GM18526 (cell line): ENCODE results near the gene CORO2A.

Source experiments
- POLR2A ChIP-seq: IDR thresholded peaks from 3 replicates; pipeline ENCODE4 v1.6.1; 2011; ENCODE audit not compliant: insufficient read length; ENCODE audit errors: extremely low read depth

The CORO2A gene

DNA sequence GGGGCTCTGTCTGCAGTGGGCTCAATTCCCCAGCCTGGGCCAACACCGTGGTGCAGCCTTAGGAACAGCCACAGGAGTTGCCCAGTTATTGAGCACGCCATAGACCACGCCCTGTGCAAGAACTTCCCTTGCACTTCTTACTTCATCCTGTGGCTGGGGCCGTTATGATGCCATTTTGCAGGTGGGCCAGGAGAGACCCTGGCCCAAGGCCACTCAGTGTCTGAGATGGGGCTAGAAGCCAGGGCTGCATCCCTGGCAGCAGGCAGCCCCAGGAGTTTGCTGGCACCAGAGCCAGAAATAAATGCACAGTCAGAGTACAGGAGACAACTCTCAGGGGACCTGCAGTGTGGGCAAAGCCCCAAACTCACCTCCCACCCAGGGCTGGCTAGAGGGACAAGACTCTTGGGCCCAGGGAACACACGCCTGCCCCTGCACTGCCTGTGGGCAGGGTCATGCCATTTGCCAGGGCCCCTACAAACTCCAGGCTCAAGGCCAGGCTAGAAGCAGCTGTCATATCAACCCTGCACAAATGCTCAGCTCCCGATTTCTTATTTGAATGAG, 6.7 kb downstream of the CORO2A start:
- no peak for TF ChIP-seq POLR2A

GRCh38 chr9:98185021-98185567, 7.3 kb downstream of the CORO2A start:
- no peak for TF ChIP-seq POLR2A

- TF ChIP-seq POLR2A = no peak
Observed at GRCh38 chr9:98184326-98184725, 8.1 kb downstream of the CORO2A start.

- no peak for TF ChIP-seq POLR2A
Observed at GRCh38 chr9:98182889-98183599, 9.4 kb downstream of the CORO2A start.

DNA sequence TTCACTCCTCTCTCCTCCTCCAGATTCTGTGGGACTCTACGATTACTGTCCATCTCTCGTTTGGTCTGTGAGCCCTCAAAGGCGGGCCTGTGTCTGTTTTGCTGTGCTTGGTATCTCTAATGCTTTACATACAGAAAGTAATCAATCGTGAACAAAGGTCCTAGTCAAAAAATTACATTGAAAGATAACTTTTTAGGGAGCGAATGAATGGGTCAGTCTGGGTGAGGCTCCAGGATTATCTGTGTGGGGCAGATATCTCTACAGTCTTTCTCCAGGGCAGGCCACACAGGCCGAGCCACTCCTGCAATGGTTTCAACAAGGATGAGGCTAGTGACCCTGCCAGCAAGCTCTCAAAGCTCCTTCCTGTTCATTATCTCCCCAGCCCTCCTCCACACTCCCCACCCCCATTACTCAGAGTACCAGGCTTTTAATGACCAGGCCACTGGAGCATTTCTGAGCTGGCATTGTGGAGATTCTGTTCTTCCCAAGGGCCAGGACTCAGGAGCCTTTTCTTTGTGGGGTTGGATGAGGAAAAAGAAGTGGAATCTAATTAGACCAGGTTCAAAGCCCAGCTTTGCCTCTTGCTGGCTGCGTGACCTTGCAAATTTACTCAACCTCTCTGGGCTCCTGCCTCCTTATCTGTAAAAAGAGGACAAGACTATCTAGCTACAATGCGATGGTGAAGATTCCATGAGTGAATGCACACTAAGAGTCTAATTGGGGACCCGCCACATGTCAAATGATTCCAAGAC, 10.2 kb downstream of the CORO2A start:
- TF ChIP-seq POLR2A = no peak

GRCh38 chr9:98181746-98182068, 10.7 kb downstream of the CORO2A start:
- TF ChIP-seq POLR2A = no peak

DNA sequence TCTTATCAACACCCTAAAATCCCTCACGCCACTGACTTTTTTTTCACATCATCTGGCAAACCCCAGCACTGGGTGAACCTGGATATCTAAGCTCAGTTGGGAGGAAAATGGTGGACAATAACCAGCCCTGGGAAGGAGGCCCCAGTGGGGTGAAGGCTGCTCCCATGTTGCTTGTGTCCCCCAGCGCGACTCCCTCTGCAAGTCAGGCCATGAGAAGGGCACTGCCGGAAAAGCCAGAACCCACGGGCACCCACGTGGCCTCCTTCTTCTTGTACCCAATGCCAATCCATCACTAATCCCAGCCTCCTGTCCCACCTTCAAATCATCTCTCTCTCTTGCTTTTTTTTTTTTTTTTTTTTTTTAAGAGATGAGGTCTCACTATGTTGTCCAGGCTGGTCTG, 11.4 kb downstream of the CORO2A start:
- TF ChIP-seq POLR2A = no peak

DNA sequence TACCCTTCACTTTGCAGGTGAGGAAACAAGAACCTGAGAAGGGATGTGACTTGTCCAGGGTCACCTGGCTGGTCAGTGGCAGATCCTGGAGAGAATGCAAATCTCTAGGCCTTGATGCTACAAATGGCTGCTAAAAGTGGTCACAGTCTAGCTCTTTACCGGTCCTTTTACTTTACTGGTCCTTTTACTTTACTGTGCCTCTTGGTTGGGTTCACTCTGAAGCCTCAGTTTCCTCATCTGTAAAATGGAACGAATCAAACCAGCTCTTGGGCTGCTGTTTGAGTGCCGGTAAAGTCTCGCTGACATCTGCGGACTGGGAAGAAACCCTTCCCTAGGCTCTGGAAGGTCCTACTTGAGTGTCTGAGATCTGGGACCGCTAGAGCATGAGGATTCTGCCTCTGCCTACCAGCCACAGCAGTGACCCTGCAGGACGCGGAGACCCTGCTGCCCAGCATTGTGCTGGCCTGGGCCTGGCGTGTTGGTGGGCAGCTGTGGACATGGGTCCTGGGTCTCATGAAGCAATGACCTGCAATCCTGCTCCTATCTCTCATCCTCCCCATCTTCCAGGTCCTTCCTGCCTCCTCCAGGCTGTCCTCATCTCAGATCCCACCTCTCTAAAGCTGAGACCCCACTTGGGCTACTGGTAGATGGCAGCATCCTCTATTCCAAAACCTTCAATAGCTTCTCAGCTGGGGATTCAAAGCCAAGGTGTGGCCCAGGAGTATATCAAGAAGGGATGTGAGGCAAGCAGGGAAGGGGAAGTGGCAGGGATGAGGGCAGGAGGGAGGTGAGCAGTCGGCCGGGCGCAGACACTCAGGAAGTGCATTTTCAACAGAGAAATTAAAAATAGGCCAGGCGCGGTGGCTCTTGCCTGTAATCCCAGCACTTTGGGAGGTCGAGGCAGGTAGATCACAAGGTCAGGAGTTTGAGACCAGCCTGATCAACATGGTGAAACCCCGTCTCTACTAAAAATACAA, 13.3 kb downstream of the CORO2A start:
- no peak for TF ChIP-seq POLR2A

GRCh38 chr9:98176391-98177259, 15.8 kb downstream of the CORO2A start:
- no peak for TF ChIP-seq POLR2A

DNA sequence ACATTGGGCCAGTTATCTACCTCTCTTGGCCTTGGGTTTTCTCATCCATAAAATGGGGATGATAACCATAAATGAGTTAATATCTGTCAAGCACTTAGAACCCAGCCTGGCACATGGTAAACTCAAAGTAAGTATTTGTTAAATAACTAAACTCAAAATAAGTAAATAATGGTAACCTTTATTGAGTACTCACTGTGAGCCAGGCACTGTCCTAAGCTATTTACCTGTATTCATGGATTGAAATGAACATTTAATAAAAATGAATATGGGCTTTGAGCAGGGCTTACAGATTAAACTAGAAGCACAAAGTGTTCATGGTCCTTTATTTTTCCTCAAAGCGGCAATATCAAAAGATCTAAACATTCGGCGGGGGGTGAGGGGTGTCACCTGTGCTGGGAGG, 16.7 kb downstream of the CORO2A start:
- TF ChIP-seq POLR2A = no peak

- no peak for TF ChIP-seq POLR2A
Observed at GRCh38 chr9:98175028-98175569, 17.3 kb downstream of the CORO2A start.

DNA sequence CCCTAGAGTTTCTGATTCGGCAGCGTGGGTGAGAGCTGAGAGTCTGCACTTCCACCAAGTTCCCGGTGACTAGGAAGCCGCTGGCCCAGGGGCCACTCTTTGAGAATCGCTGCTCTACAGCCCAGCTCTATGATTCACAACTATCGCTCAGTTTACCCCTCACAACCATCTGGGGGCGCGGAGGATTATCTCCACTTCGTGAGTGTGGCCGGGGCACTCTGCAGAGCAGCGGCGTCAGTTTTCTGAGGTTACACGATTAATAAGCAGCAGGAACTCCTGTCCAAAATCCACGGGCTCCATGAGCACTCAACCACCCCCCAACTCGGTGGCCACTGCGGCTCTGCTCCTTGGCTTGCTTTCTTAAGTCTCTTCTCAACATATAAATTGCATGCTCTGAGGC, 19.3 kb downstream of the CORO2A start:
- no peak for TF ChIP-seq POLR2A

GRCh38 chr9:98172604-98173003, 19.8 kb downstream of the CORO2A start:
- no peak for TF ChIP-seq POLR2A
